Osteocyte (in vitro differentiated cells): ENCODE data around the gene BPIFB6. TPM values are rescaled to one million over a fixed set of nuclear protein-coding genes. Genes with fewer than 3 reads are reported as not detected.

ENCODE experiments used
- DNase-seq: peaks from one replicate; pipeline ENCODE4 v3.0.0; 2021; ENCODE audit warnings: mixed read lengths; ENCODE audit not compliant: unreplicated experiment; ENCODE audit errors: extremely low spot score
- H3K27ac Mint-ChIP-seq: one replicate; pipeline ENCODE4 v1.8.0; 2021; ENCODE audit warnings: mild to moderate bottlenecking, mixed read lengths; ENCODE audit not compliant: unreplicated experiment
- H3K27me3 Mint-ChIP-seq: one replicate; pipeline ENCODE4 v1.8.0; 2021; ENCODE audit warnings: mixed read lengths; ENCODE audit not compliant: unreplicated experiment
- H3K36me3 Mint-ChIP-seq: one replicate; pipeline ENCODE4 v1.8.0; 2021; ENCODE audit warnings: mixed read lengths; ENCODE audit not compliant: unreplicated experiment
- H3K4me1 Mint-ChIP-seq: one replicate; pipeline ENCODE4 v1.8.0; 2021; ENCODE audit warnings: mixed read lengths; ENCODE audit not compliant: unreplicated experiment
- H3K4me3 Mint-ChIP-seq: one replicate; pipeline ENCODE4 v1.8.0; 2021; ENCODE audit warnings: mild to moderate bottlenecking, moderate library complexity, mixed read lengths; ENCODE audit not compliant: unreplicated experiment
- H3K9me3 Mint-ChIP-seq: one replicate; pipeline ENCODE4 v1.8.0; 2021; ENCODE audit warnings: mixed read lengths; ENCODE audit not compliant: unreplicated experiment
- CTCF ChIP-seq: fragments of 200-600 bp; sonication (generic); IDR thresholded peaks from 2 replicates; pipeline ENCODE4 v1.5.0; 2021; ENCODE audit warnings: antibody characterized with exemption, mild to moderate bottlenecking, moderate library complexity
- total RNA-seq: library from RNA; stranded (reverse); gene quantifications from 2 replicates; pipeline ENCODE4 v1.2.1, GENCODE V29; 2021

Gene BPIFB6
- total RNA-seq, 1 donor from 2014 or later = not detected

GRCh38 chr20:33061658-33062028 lies 30.2 kb downstream of the BPIFB6 start:
- H3K27me3 Mint-ChIP-seq = peaks cover 7% of the 10 kb centered on the region
- no peak for DNase-seq
- no peak overlapping the region for H3K4me3 Mint-ChIP-seq
- H3K4me1 Mint-ChIP-seq = no peaks in the 10 kb centered on the region
- no peaks in the 10 kb centered on the region for H3K36me3 Mint-ChIP-seq
- H3K9me3 Mint-ChIP-seq = no peaks in the 10 kb centered on the region
- H3K27ac Mint-ChIP-seq = no peak overlapping the region
- no peak for TF ChIP-seq CTCF

- Mint-ChIP-seq H3K27ac (no peak overlapping the region), H3K4me3 (no peak overlapping the region), H3K36me3 (no peaks in the 10 kb centered on the region), H3K4me1 (no peaks in the 10 kb centered on the region), H3K27me3 (peaks cover 12% of the 10 kb centered on the region), H3K9me3 (no peaks in the 10 kb centered on the region)
- TF ChIP-seq CTCF = no peak
- no peak for DNase-seq
Observed at GRCh38 chr20:33062105-33062824, 30.8 kb downstream of the BPIFB6 start.

- Mint-ChIP-seq H3K9me3 (no peaks in the 10 kb centered on the region), H3K27me3 (peaks cover 12% of the 10 kb centered on the region), H3K4me1 (no peaks in the 10 kb centered on the region), H3K4me3 (no peak overlapping the region), H3K27ac (no peak overlapping the region), H3K36me3 (no peaks in the 10 kb centered on the region)
- DNase-seq = no peak
- TF ChIP-seq CTCF = no peak
Observed at GRCh38 chr20:33062825-33063149, 31.3 kb downstream of the BPIFB6 start.

- Mint-ChIP-seq H3K27ac (no peak overlapping the region), H3K9me3 (no peaks in the 10 kb centered on the region)
- TF ChIP-seq CTCF = no peak
Observed at GRCh38 chr20:33063271-33063670, 31.8 kb downstream of the BPIFB6 start.

GRCh38 chr20:33064572-33065287 lies 33.3 kb downstream of the BPIFB6 start:
- Mint-ChIP-seq H3K27me3 (peaks cover 9% of the 10 kb centered on the region), H3K4me3 (no peak overlapping the region), H3K36me3 (no peaks in the 10 kb centered on the region), H3K9me3 (no peaks in the 10 kb centered on the region), H3K27ac (no peak overlapping the region), H3K4me1 (no peaks in the 10 kb centered on the region)
- no peak for TF ChIP-seq CTCF
- no peak for DNase-seq

More at GRCh38 chr20:33063271-33063670, 31.8 kb downstream of the BPIFB6 start:
- Mint-ChIP-seq H3K36me3 (no peaks in the 10 kb centered on the region), H3K27me3 (peaks cover 12% of the 10 kb centered on the region), H3K4me1 (no peaks in the 10 kb centered on the region), H3K4me3 (no peak overlapping the region)
- no peak for DNase-seq
